HG03439 (cell line): ENCODE measurements around the gene NPFFR1.
"Not testable (repeated sequence)": the region's sequence is repeated elsewhere in the genome, so short reads cannot be mapped to it uniquely, and the experiment has no call there.

Experiments used
- ATAC-seq: cut with Tn5 transposase; IDR thresholded peaks from one replicate; pipeline ENCODE4 v1.9.1; 2021; ENCODE audit warnings: mild to moderate bottlenecking, moderate library complexity; ENCODE audit not compliant: unreplicated experiment

Gene NPFFR1

DNA sequence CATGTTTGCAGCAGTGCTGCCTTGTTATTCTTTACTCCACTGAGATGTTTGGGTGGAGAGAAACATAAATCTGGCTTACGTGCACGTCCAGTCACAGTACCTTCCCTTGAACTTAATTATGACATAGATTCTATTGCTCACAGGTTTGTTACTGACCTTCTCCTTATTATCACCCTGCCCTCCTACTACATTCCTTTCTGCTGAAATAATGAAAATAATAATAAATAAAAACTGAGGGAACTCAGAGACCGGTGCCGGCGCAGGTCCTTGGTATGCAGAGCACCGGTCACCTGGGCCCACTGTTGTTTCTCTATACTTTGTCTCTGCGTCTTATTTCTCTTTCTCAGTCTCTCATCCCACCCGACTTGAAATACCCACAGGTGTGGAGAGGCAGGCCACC lies 26.0 kb downstream of the NPFFR1 start:
- not testable (repeated sequence) for ATAC-seq

DNA sequence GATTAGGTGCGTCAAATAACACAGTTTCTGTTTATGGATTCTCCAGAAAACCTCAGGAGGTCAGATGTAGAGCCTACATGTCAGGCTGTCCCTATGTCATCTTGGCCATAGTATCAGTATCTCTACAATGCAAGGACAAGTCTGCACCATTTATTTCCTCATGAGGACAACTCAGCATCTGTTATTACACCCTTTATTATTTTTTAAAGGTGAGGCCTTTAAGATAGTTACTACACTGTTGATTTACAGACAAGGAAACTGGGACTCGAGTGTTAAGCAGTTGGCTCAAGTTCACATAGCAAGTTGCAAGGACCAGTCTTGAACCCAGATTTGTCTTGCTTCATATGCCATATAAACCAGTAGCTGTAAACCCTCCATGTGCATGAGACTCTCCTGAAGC lies 27.3 kb downstream of the NPFFR1 start:
- no peak for ATAC-seq

DNA sequence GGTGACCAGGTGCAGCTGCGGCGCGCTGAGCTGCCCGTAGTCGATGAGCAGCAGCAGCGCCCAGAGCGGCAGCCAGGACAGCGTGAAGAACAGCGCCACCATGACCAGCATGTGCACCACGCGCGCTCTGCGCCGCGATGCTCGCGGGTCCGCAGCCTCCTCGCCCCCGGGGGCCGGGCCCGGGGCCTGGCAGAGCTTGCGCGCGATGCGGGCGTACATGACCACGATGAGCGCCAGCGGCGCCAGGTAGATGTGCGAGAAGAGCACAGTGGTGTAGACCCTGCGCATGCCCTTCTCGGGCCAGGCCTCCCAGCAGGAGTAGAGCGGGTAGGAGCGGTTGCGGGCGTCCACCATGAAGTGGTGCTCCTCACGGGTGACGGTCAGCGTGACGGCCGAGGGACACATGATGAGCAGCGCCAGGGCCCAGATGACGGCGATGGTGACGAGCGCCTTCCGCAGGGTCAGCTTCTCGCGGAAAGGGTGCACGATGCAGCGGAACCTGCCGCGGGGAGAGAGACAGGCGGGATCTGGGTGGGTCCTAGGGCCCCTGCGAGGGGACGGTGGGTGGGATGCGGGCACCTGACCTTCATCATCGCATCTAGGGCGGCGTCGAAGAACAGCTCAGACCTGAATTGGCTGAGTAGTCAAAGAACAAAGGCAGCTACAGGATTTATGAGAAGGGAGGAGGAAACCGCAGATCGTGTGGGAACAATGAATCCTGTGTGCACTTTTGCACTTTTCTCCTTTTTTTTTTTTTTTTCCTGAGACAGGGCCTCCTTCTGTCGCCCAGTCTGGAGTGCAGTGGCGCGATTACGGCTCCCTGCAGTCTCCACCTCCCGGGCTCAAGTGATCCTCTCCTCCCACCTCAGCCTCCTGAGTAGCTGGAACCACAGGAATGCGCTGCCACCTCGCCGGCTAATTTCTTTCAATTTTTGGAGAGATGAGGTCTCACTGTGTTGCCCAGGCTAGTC lies 28.2 kb downstream of the NPFFR1 start:
- ATAC-seq: no peak

DNA sequence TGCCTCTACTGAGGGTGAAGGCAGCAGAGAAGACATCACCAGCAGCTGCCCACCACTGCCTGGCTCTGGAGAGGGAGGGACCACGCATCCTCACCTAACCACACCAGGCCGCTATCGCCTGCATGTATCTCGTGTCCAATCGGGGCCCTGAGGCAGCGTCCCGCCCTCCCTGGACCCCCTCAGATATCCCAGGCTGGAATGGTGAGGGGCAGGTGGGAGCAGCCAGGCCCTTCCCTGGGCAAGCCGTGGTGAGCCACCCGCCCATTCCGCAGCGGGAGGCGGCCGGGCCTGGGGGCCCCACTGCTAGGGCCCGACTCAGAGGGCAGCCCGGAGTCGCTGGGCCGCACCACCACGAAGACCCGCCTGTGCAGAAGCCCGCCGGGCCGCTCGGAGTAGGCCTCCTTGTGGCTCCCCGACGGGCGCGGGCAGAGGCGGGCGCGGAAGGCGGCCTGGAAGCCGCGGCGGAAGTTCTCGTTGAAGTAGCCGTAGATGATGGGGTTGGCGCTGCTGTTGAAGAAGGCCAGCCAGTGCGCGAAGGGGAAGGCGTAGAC lies 29.0 kb downstream of the NPFFR1 start:
- no peak for ATAC-seq

DNA sequence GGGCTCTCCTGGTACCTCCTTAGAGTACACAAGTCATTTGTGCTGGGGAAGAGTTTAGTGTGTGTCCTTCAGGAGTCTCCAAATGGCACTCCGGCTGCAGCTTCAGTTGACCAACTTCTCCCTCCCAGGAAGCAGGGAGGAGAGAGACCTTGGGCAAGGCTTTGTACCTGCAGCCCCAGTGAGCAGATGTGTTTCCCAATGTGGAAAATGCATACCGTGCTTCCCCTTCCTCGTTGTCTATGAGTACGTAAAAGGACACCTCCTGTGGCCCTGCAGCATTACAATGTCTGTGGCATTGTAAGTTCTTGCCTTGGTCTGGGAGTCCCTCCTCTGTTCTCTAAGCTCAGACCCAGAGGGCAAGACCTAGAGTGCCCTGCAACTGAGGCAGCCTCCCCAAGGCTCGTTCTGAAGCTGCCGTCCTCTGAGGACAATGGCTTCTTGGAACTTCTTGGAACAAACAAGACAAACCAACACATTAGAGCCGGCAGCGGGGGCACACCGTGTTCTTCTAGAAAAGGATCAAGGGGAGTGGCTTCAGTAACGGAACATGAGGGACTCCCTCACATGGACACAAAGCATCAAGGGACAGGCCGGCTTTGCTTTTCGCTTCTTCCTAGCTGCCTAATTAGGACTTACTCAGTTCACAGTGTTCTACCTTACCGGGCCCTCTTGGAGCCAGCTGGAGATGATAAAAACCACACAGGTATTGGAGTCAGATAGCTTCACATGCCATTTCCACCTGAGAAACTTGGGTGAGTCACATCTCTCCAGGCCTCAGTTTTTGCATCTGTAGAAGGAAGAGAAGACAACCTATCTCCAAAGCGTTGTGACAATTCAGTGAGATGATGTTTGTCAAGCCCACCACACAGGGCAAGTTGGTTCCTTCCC lies 29.7 kb downstream of the NPFFR1 start:
- ATAC-seq: no peak

DNA sequence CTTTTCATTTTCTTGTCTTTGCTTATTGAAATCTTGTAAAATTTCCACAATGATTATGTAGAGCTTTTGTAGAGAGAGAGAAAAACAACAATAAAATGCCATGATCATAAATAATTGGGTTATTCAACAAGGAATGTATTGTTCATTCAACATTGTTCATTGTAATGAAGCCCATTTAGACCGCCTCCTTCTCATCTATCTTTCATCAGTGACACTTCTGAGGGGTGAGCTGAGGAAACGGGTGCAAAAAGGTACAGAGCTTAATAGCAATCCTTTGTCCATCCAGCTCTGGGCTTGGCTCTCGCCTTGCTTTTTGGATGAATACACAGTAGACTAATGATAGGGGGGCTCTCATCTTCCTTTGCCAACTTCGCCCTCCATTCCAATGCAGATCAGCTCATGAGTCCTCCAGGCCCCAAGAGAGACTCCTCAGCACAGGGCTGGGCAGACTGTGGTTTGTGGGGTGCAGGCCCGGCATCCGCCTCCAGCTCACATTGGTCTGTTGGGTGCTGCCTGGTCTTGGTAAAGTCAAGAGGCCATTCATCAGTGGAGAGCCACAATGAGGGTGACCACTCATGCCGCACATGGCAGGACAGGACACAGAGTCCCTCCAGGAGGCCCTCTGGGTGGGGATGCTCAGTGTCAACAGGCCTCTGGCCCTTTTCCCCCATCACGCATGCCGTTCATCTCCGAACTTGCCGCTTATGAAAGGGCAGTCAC lies 32.7 kb downstream of the NPFFR1 start:
- ATAC-seq: no peak

DNA sequence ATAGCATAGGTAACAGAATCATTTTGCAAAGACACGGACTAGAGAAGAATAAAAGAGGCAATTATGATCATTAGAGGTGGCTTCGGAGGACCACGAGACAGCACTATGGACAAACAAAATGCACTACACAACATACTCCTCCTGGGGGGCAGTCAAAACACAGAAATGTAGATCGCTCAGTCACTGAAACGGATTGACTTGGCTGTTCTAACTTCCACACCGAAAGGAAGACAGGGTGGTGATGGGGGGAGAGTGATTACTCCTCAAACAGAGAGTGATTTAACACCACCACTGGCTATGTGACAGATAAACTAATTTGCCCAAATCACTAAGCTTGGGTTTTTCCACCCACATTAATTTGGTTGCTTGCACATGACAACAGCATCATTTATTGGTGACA lies 36.4 kb downstream of the NPFFR1 start:
- no peak for ATAC-seq

DNA sequence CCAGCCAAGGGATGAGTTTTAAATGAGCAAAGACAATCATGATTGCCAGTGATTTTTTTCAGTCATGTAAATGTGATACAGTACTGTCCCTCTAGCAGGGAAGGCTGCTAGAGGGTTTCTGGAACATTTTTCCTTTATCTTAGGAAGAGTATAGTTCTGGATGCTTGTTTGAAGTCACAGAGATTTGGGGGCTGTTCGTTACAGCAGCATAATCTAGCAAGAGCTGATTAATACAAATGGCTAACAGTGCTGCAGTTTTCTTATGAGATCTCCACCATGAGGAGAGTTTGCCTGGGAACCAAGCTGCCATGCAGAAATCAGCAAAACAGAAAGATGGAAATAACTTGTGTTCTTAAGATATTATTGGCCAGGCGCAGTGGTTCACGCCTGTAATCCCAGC lies 42.7 kb downstream of the NPFFR1 start:
- no peak for ATAC-seq

DNA sequence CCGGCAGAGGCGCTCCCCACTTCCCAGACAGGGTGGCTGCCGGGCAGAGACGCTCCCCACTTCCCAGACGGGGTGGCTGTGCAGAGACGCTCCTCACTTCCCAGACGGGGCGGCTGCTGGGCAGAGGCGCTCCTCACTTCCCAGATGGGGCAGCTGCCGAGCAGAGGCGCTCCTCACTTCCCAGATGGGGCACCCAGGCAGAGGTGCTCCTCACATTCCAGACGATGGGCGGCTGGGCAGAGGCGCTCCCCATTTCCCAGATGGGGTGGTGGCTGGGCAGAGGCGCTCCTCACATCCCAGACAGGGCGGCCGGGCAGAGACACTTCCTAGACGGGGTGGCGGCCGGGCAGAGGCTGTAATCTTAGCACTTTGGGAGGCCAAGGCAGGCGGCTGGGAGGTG lies 43.8 kb downstream of the NPFFR1 start:
- not testable (repeated sequence) for ATAC-seq

DNA sequence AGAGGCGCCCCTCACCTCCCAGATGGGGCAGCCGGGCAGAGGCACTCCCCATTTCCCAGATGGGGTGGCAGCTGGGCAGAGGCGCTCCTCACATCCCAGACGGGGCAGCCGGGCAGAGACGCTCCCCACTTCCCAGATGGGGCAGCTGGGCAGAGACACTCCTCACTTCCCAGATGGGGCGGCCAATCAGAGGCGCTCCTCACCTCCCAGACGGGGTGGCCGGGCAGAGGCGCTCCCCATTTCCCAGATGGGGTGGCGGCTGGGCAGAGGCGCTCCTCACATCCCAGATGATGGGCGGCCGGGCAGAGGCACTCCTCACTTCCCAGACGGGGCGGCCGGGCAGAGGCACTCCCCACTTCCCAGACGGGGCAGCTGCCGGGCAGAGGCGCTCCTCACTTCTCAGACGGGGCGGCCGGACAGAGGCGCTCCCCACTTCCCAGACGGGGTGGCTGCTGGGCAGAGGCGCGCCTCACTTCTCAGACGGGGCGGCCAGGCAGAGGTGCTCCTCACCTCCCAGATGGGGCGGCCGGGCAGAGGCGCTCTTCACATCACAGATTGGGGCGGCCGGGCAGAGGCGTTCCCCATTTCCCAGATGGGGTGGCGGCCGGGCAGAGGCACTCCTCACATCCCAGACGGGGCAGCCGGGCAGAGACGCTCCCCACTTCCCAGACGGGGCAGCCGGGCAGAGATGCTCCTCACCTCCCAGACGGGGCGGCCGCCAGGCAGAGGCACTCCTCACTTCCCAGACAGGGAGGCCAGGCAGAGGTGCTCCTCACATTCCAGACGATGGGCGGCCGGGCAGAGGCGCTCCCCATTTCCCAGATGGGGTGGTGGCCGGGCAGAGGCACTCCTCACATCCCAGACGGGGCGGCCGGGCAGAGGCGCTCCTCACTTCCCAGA lies 44.5 kb downstream of the NPFFR1 start:
- ATAC-seq: not testable (repeated sequence)

DNA sequence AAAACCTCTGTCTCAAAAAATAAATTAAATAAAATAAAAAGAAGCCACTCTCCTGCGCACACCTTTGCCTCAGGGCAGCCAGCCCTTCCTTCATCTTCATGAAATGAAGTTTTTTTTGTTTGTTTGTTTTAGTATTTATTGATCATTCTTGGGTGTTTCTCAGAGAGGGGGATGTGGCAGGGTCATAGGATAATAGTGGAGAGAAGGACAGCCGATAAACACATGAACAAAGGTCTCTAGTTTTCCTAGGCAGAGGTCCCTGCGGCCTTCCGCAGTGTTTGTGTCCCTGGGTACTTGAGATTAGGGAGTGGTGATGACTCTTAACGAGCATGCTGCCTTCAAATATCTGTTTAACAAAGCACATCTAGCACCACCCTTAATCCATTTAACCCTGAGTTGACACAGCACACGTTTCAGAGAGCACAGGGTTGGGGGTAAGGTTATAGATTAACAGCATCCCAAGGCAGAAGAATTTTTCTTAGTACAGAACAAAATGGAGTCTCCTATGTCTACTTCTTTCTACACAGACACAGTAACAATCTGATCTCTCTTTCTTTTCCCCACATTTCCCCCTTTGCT lies 45.8 kb downstream of the NPFFR1 start:
- not testable (repeated sequence) for ATAC-seq

DNA sequence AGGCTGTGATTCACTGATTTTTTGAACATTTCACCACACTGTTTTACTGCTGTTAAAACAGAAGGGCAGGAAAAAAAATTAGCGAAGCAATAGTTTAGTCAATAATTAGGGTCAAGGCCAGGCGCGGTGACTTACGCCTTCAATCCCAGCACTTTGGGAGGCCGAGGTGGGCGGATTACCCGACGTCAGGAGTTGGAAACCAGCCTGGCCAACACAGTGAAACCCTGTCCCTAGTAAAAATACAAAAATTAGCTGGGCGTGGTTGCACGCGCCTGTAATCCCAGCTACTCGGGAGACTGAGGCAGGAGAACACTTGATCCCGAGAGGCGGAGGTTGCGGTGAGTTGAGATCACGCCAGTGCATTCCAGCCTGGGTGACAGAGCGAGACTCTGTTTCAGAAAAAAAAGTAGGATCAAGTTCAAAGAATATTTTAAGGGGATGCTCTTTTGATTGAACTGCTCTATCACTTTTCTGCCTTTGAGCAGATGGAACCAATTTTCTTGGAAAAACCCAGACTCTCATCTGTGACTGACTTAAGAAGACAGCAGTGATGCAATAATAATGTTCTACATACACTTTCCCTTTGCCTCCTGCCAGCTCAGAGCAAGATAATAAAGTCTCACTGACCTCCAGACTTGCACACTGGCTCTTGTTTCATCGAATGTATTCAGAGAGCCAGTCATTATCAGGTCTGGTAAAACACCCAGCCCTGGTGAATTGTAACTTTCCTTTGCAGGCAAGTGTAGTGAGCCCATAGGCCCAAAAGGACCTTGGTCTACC lies 48.9 kb downstream of the NPFFR1 start:
- ATAC-seq: no peak

DNA sequence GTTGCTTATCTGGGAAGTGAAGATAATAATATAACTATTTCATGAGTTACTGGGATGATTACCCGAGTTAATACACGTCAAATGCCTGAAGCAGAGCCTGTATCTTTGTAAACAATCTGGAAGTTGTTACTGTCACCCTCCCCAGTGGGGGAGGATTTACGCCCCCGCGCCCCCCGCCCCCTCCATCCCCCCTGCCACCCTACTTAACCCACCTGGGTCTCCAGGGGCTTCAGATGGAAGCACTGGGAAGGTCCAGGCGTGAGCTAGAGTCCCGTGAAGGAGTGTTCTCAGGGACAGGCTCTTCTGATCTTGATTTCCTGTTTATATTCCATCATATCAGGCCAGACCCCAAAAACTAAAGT lies 49.9 kb downstream of the NPFFR1 start:
- ATAC-seq: no peak

DNA sequence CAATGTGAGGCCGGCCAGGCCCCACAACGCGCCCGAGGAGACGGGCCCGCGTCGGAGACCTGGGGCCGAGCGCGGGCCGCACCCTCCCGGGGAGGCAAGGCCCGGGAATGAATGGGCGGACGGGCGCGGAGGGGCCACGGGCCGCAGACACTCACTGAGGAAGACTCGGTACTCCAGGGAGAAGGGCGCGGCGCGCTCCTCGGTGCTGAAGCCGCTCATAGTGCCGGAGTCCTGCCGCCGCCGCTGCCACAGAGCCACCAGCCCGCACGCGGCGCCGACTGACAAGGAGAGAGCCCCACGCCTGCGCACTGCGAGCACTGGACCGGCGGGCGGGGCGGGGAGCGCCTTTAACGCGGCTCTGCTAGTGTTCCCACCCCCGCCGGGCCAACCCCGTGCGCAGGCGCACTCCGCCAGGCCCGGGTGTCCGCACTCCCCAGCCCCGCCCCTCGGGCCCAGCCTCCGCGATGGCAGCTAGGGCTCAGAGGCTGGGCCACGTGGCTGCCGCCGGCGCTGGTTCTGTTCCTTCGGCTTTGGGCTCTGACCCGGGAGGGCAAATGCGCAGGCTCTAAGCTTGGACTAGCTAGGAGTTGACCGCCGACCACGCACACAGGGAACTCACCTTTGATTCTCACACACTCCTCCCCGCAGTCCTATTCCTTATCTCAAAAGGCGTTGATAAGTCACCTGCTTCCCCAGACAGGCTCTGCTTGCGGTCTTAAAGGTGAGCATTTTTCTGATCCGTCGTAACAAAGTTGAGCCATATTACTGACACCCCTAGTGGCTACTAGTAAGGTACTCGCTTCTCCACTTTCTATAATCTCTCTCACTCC lies 50.5 kb downstream of the NPFFR1 start, which contains the start of gene PPA1:
Gene PPA1 (minus strand): TSS at position 321 of the 830 bp plus-strand sequence. CDS start 102 bp downstream, at position 219.
- ATAC-seq: peak; percentile 93

DNA sequence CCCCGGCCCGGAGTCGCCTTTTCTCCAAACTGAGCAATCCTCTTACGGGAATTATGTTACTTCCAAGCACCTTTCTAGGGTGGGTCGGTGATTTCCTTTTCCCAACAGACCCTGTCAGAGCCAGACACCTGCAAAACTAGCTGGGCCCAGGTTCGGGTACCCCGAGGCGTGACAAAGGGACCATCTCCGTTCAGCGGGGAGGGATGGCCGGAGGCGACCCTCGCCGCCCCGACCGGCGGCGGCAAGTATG lies 51.0 kb downstream of the NPFFR1 start:
- ATAC-seq: no peak

DNA sequence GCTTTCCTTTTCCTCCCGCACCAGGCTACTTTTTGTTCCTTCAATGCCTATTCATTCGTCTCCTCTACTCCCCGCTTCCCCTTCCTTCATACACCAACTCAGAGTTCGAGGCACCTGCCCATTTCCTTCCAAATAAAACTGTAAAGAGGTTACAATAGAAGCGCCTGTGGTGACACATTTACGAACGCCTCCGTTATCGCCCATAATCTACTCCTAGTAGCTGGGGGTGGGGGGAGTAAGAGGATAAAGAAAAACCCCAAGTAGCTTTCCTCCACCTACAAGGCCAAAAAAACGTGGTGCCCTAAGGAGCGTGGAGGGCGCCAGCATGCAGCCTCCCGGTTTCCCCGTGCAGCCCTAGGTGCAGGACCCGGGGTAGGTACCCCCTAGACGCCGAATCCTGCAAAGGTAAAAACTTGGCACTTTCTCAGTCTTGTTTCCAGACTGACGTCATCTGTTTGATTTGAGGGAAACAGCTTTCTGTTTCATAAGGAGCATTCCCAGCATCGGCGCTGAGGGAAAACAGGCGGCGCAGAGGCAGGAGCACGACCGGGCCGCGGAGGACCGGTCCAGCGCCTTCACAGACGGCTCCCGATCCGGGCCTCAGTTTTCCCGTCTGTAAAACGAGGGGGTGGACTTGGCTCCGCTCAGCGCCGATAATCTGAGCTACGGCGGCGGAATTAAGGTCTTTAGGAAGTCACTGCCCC lies 51.5 kb downstream of the NPFFR1 start:
- no peak for ATAC-seq

DNA sequence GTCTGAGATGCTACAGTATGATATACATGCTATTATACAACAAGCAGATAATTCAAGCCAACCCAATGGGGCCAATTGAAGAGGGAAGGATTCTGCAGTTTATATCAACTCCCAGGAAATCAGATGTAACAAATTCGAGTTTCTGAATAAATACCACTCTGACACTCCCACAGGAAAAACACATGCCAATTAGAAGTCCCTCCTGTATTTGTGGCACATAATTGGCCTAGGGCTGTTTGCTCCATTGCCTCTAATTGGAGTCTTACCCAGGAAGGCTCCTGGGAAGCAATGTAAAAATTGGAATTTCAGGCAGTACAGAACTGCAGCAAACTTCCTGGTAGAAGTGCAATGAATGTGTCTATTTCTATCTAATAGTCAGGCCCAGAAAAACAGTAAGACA lies 55.3 kb downstream of the NPFFR1 start:
- ATAC-seq: no peak
